Subcutaneous abdominal adipose tissue (tissue), 5 donors: Measurements from ENCODE around the gene TALDO1.

ENCODE experiments used
- H3K27ac ChIP-seq: one replicate; pipeline ENCODE4 v1.7.0; 2013; ENCODE audit warnings: low read depth, mild to moderate bottlenecking, inconsistent platforms, low read length, moderate library complexity
- H3K27me3 ChIP-seq, 5 donors: one replicate each; pipeline ENCODE4 v1.7.0; 2013; ENCODE audit warnings: low read length in 5 of 5, inconsistent platforms in 1 of 5; ENCODE audit not compliant: control insufficient read depth in 5 of 5, insufficient read depth in 4 of 5
- H3K36me3 ChIP-seq, 5 donors: one replicate each; pipeline ENCODE4 v1.7.0; 2013; ENCODE audit warnings: low read length in 5 of 5; ENCODE audit not compliant: control insufficient read depth in 5 of 5, insufficient read depth in 5 of 5
- H3K4me1 ChIP-seq, 5 donors: one replicate each; pipeline ENCODE4 v1.7.0; 2013; ENCODE audit warnings: low read length in 5 of 5, mild to moderate bottlenecking in 3 of 5, moderate library complexity in 1 of 5; ENCODE audit not compliant: control insufficient read depth in 5 of 5, insufficient read depth in 5 of 5
- H3K4me3 ChIP-seq, 5 donors: one replicate each; pipeline ENCODE4 v1.7.0; 2013; ENCODE audit warnings: low read length in 5 of 5, low read depth in 1 of 5
- H3K9ac ChIP-seq, 5 donors: one replicate each; pipeline ENCODE4 v1.7.0; 2013; ENCODE audit warnings: low read length in 5 of 5, mild to moderate bottlenecking in 4 of 5, moderate library complexity in 3 of 5
- H3K9me3 ChIP-seq, 5 donors: one replicate each; pipeline ENCODE4 v1.7.0; 2013; ENCODE audit warnings: low read length in 5 of 5; ENCODE audit not compliant: control insufficient read depth in 5 of 5
- donor health status: healthy.
- donor health status: healthy.
- donor health status: healthy.
- donor health status: healthy.
- donor health status: healthy.

TALDO1 gene

GRCh38 chr11:714436-714835 lies 32.8 kb upstream of the TALDO1 start:
- Histone ChIP-seq H3K27me3 (peaks cover 5 to 16% (median 13%) of the 10 kb centered on the region in 5 donors), H3K9ac (no peak overlapping the region), H3K36me3 (no peaks in the 10 kb centered on the region), H3K4me3 (no peak overlapping the region), H3K4me1 (peaks cover 0 to 17% (median 9%) of the 10 kb centered on the region in 5 donors), H3K9me3 (peaks cover 0 to 3% (median 0%) of the 10 kb centered on the region in 5 donors), H3K27ac (no peak overlapping the region)

DNA sequence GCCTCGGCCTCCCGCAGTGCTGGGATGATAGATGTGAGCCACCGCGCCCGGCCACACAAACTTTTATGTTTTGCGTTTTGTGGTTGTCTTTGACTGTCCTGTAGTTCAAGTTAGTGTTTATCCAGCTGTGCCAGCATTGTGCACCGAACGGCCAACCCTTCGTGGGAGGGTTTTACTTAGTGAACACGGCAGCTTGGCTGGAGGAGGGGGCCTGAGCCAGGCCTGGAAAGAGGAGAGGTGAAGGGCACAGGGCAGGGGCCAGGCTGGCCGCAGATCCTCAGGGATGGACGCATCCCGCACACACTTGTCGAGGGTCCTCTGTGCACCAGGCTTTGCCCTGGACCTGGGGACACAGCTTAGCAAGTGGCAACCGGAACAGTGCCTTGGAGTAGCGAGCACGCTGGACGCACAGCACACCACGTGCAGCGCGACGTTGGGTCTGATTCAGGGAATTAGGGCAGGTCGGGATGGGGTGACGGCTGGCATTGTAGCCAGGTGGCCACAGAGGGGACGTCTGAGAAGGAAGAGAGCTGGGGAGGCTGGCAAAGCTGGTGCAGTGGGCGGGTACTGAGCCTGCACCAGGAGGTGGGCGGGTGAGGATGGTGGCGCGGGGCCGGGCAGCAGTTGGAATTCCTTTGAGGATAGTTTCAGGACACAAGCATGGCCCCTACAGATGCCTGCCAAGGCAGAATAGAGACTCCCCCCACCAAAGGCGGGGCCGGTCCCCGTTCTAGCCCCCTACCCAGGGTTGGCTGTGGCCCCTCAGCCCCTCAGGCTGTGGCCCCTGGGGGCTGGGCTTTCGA lies 27.8 kb upstream of the TALDO1 start:
- Histone ChIP-seq H3K27ac (no peak overlapping the region), H3K9me3 (peaks cover 0 to 3% (median 0%) of the 10 kb centered on the region in 5 donors), H3K36me3 (no peaks in the 10 kb centered on the region), H3K4me3 (no peak overlapping the region), H3K4me1 (peaks cover 0 to 11% (median 4%) of the 10 kb centered on the region in 5 donors), H3K27me3 (peaks cover 0 to 31% (median 30%) of the 10 kb centered on the region in 5 donors), H3K9ac (no peak overlapping the region)

DNA sequence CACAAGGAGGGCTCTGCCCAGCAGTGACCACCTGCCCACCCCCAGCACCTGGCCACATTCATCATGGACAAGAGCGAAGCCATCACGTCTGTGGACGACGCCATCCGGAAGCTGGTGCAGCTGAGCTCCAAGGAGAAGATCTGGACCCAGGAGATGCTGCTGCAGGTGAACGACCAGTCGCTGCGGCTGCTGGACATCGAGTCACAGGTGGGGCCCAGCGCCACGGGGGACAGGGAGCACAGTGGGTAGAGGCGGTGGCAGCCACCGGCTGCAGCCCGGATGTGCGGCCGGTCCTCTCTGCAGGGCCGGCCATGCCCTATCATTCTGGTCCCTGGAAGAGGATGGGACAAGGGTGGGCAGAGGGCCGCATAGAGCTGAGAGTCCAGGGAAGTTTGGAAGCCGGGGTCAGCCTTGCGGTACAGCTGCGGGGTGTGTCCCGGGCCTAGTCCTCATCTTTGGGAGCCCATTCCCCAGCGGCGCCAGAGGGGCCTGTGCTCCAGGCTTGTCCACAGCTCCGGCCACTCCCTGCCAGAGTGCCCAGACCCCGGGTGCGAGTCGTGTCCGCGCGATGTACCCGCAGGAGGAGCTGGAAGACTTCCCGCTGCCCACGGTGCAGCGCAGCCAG lies 27.1 kb upstream of the TALDO1 start:
- Histone ChIP-seq H3K9ac (no peak overlapping the region), H3K27me3 (peaks cover 0 to 38% (median 30%) of the 10 kb centered on the region in 5 donors), H3K36me3 (no peaks in the 10 kb centered on the region), H3K4me3 (peak overlapping the region in 1 of 5 donors; percentile 15), H3K9me3 (peaks cover 0 to 3% (median 0%) of the 10 kb centered on the region in 5 donors), H3K27ac (no peak overlapping the region), H3K4me1 (peaks cover 0 to 11% (median 4%) of the 10 kb centered on the region in 5 donors)

DNA sequence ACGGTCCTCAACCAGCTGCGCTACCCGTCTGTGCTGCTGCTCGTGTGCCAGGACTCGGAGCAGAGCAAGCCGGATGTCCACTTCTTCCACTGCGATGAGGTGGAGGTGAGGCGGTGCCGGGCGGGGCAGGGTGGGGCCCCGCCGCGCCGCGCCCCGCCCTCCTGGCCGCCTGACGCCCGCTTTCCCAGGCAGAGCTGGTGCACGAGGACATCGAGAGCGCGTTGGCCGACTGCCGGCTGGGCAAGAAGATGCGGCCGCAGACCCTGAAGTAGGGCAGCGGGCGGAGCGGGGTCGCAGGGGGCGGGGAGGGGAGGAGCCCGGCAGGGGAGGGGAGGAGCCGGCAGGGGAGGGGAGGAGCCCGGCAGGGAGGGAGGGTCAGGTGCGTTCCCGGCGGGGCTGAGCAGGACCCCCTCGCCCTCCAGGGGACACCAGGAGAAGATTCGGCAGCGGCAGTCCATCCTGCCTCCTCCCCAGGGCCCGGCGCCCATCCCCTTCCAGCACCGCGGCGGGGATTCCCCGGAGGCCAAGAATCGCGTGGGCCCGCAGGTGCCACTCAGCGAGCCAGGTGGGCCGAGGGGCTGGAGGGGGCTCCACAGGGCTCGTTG lies 26.5 kb upstream of the TALDO1 start:
- Histone ChIP-seq H3K27me3 (peaks cover 0 to 44% (median 30%) of the 10 kb centered on the region in 5 donors), H3K36me3 (no peaks in the 10 kb centered on the region), H3K4me3 (peak overlapping the region in 1 of 5 donors; percentile 15), H3K9ac (no peak overlapping the region), H3K4me1 (peaks cover 0 to 11% (median 4%) of the 10 kb centered on the region in 5 donors), H3K27ac (no peak overlapping the region), H3K9me3 (no peaks in the 10 kb centered on the region)

DNA sequence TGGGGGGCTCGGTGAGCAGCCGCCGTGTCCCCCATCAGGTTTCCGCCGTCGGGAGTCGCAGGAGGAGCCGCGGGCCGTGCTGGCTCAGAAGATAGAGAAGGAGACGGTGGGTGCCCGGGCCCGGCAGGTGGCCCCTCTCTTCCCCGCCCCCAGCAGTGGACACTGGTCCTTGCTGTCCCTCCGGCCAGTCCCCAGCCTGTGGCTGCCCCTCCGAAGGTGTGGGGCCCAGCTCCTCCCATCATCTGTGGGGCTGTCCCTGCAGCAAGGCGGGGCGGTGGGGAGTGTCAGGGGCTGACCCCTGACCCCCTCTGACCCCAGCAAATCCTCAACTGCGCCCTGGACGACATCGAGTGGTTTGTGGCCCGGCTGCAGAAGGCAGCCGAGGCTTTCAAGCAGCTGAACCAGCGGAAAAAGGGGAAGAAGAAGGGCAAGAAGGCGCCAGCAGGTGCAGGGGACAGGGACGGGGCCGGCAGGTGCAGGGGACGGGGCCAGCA lies 26.0 kb upstream of the TALDO1 start:
- no peaks in the 10 kb centered on the region for H3K36me3 ChIP-seq

GRCh38 chr11:721741-722345 lies 25.4 kb upstream of the TALDO1 start:
- no peaks in the 10 kb centered on the region for H3K9me3 ChIP-seq
- no peak overlapping the region for H3K27ac ChIP-seq
- H3K9ac ChIP-seq = no peak overlapping the region
- H3K4me1 ChIP-seq = peaks cover 0 to 18% (median 11%) of the 10 kb centered on the region in 5 donors
- H3K4me3 ChIP-seq = no peak overlapping the region
- H3K36me3 ChIP-seq = no peaks in the 10 kb centered on the region
- H3K27me3 ChIP-seq = peaks cover 0 to 44% (median 30%) of the 10 kb centered on the region in 5 donors

More for the DNA sequence above, 26.0 kb upstream of the TALDO1 start:
- Histone ChIP-seq H3K27me3 (peaks cover 0 to 44% (median 30%) of the 10 kb centered on the region in 5 donors), H3K9ac (no peak overlapping the region), H3K4me3 (no peak overlapping the region), H3K27ac (no peak overlapping the region), H3K9me3 (no peaks in the 10 kb centered on the region), H3K4me1 (peaks cover 0 to 13% (median 6%) of the 10 kb centered on the region in 5 donors)

GRCh38 chr11:722346-722811 lies 24.9 kb upstream of the TALDO1 start:
- Histone ChIP-seq H3K9ac (no peak overlapping the region), H3K4me3 (no peak overlapping the region), H3K4me1 (peaks cover 0 to 24% (median 15%) of the 10 kb centered on the region in 5 donors), H3K27me3 (peaks cover 0 to 44% (median 30%) of the 10 kb centered on the region in 5 donors), H3K9me3 (no peaks in the 10 kb centered on the region), H3K27ac (no peak overlapping the region), H3K36me3 (no peaks in the 10 kb centered on the region)

GRCh38 chr11:723120-723883 lies 24.0 kb upstream of the TALDO1 start:
- H3K27me3 ChIP-seq = peaks cover 0 to 44% (median 30%) of the 10 kb centered on the region in 5 donors
- H3K9me3 ChIP-seq = no peaks in the 10 kb centered on the region
- peaks cover 0 to 33% (median 24%) of the 10 kb centered on the region in 5 donors for H3K4me1 ChIP-seq
- H3K9ac ChIP-seq = no peak overlapping the region
- H3K27ac ChIP-seq = no peak overlapping the region
- H3K4me3 ChIP-seq = no peak overlapping the region
- H3K36me3 ChIP-seq = no peaks in the 10 kb centered on the region
